ENCODE measurements around the gene HAS3.

HAS3 gene

GRCh38 chr16:69093974-69094373 is 11.5 kb upstream of the HAS3 start:
- H3K27ac ChIP-seq: no peak overlapping the region
- TF ChIP-seq, protein P1, sequence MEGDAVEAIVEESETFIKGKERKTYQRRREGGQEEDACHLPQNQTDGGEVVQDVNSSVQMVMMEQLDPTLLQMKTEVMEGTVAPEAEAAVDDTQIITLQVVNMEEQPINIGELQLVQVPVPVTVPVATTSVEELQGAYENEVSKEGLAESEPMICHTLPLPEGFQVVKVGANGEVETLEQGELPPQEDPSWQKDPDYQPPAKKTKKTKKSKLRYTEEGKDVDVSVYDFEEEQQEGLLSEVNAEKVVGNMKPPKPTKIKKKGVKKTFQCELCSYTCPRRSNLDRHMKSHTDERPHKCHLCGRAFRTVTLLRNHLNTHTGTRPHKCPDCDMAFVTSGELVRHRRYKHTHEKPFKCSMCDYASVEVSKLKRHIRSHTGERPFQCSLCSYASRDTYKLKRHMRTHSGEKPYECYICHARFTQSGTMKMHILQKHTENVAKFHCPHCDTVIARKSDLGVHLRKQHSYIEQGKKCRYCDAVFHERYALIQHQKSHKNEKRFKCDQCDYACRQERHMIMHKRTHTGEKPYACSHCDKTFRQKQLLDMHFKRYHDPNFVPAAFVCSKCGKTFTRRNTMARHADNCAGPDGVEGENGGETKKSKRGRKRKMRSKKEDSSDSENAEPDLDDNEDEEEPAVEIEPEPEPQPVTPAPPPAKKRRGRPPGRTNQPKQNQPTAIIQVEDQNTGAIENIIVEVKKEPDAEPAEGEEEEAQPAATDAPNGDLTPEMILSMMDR (conservative IDR thresholded peaks at IDR 0.05): no peak
- TF ChIP-seq ZFX (IDR thresholded peaks at IDR 0.05): no peak

DNA sequence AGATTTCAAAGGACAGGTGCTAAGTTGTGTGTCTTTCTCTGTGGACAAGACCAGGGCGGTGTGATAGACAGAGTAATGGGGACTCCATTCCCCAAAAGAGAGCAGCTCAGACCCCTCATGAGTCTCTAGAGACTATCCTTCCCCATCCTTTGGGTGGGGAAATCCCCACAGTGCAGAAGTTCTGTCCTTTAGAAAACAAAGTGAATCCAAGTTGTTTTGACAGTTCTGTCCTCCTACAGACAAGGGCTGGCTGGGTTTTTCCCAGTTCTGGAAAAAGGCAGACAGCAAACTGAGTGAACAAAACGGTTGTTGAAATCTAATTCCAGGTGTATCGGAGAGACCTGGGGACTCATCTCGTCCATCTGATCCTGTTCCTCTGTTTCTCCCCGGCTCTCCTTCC is 11.0 kb upstream of the HAS3 start:
- H3K27ac ChIP-seq: no peak overlapping the region
- TF ChIP-seq, protein P1 (conservative IDR thresholded peaks at IDR 0.05): no peak
- TF ChIP-seq ZFX (IDR thresholded peaks at IDR 0.05): no peak

GRCh38 chr16:69095193-69095592 is 10.3 kb upstream of the HAS3 start:
- H3K27ac ChIP-seq: no peak overlapping the region
- TF ChIP-seq, protein P1 (conservative IDR thresholded peaks at IDR 0.05): no peak
- TF ChIP-seq ZFX (IDR thresholded peaks at IDR 0.05): no peak

DNA sequence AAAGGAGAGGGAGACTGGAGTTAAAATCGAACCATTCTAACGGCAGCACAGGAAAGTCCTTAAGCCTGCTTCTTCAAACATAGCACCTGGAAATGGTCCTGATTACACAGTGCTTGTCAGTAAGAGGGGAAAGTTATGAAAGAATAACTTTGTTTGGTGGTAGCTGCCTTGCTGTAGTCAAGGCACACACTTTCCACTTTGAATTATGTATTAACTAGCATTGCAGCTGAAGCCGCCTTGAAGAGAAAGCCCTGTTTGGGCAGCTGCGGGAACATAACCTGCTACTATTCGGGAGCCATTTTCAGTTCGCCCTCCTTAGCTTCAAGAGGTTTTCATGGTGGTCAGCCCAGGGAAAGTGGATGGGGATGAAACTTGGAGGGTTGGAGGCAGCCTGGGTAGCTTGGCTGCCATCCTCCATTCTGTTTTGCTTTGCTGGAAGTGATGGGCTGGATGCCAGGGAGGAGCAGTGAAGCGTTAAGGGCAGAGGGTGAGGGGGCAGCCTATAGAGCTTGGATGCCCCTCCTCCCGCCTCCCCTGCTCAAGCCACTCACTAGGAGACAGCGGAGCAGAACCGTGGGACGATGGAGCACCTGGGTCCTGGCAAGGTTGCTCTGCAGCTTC is 5.3 kb upstream of the HAS3 start:
- no peak overlapping the region for H3K27ac ChIP-seq
- TF ChIP-seq, protein P1 (conservative IDR thresholded peaks at IDR 0.05): no peak
- no peak for TF ChIP-seq ZFX (IDR thresholded peaks at IDR 0.05)

GRCh38 chr16:69106491-69107315 is 1.2 kb downstream of the HAS3 start:
- TF ChIP-seq, protein P1 (conservative IDR thresholded peaks at IDR 0.05): no peak
- TF ChIP-seq ZFX (IDR thresholded peaks at IDR 0.05): no peak

GRCh38 chr16:69107316-69107962 is 2.0 kb downstream of the HAS3 start:
- no peak overlapping the region for H3K27ac ChIP-seq
- TF ChIP-seq, protein P1 (conservative IDR thresholded peaks at IDR 0.05): no peak
- no peak for TF ChIP-seq ZFX (IDR thresholded peaks at IDR 0.05)

More at GRCh38 chr16:69106491-69107315, 1.2 kb downstream of the HAS3 start:
- H3K27ac ChIP-seq: peak overlapping the region; percentile 59
